A549 (cell line): Measurements from ENCODE around the gene SLC35F3. TPM values are rescaled to one million over a fixed set of nuclear protein-coding genes. Genes with fewer than 3 reads are reported as not detected.

Experiments used
- ATAC-seq, 2 experiments: fragments of 200-7000 bp in 1 of 2; fragments of >200 bp in 1 of 2; cut with Nextera tagmentation in 1 of 2; cut with Tn5 transposase in 1 of 2; 3 replicates each; pipeline versions ENCODE4 v1.8.0 to v1.9.1; 2018 to 2020; ENCODE audit warnings: mild to moderate bottlenecking in 1 of 2, moderate library complexity in 1 of 2
- CTCF ChIA-PET: fragments of 300-600 bp; sonication (Branson Sonifier 250); formaldehyde crosslinking; extraction: SDS; loops from one replicate; lab custom pipeline; 2021; ENCODE audit warnings: antibody characterized with exemption, inconsistent platforms; lab: Yijun Ruan, JAX
- POLR2A ChIA-PET: fragments of 350-600 bp; formaldehyde crosslinking; extraction: SDS; loops from one replicate; lab custom pipeline; 2021; ENCODE audit warnings: antibody characterized with exemption, inconsistent platforms; lab: Yijun Ruan, JAX
- DNase-seq, 2 experiments: peaks; one replicate each; pipeline versions ENCODE4 v3.0.0 to v3.0.0-alpha.2; 2011 to 2016; ENCODE audit warnings: low read depth in 1 of 2, low spot score in 1 of 2
- FAIRE-seq: peaks from 2 replicates; lab custom pipeline; 2011; peaks lifted over from hg19 to GRCh38; lab: Jason Lieb, UNC
- H3K27ac ChIP-seq, 2 experiments: fragments of >200 bp; sonication (Bioruptor Twin); formaldehyde crosslinking; 3 replicates each; pipeline ENCODE4 v1.5.1; 2016 to 2017
- H3K4me1 ChIP-seq: fragments of >200 bp; sonication (Bioruptor Twin); formaldehyde crosslinking; 3 replicates; pipeline ENCODE4 v1.6.1; 2016
- H3K4me2 ChIP-seq: fragments of >200 bp; sonication (Bioruptor Twin); formaldehyde crosslinking; 3 replicates; pipeline ENCODE4 v1.6.1; 2016
- H3K4me3 ChIP-seq: fragments of >200 bp; sonication (Bioruptor Twin); formaldehyde crosslinking; 3 replicates; pipeline ENCODE4 v1.5.1; 2016
- H3K9me3 ChIP-seq: fragments of >200 bp; sonication (Bioruptor Twin); formaldehyde crosslinking; 3 replicates; pipeline ENCODE4 v1.6.1; 2016
- E2F6 ChIP-seq: IDR thresholded peaks from 2 replicates; pipeline ENCODE4 v1.6.1; 2012; ENCODE audit warnings: low read depth, borderline replicate concordance
- EHF ChIP-seq: fragments of 250-450 bp; sonication (Bioruptor Pico); IDR thresholded peaks from 2 replicates; pipeline ENCODE4 v1.5.0; 2020; ENCODE audit warnings: mild to moderate bottlenecking
- EP300 ChIP-seq, 2 experiments: fragments of >200 bp; sonication (Bioruptor Twin); formaldehyde crosslinking; IDR thresholded peaks; 2 replicates in 1 of 2; 3 replicates in 1 of 2; pipeline ENCODE4 v1.6.1; 2016 to 2017
- FOSB ChIP-seq: fragments of 250-450 bp; sonication (Bioruptor Pico); IDR thresholded peaks from 2 replicates; pipeline ENCODE4 v1.5.0; 2020; ENCODE audit warnings: mild to moderate bottlenecking, moderate library complexity
- HES2 ChIP-seq: fragments of >200 bp; sonication (Bioruptor Twin); formaldehyde crosslinking; IDR thresholded peaks from 2 replicates; pipeline ENCODE4 v1.6.1; 2016
- HOXA7 ChIP-seq: fragments of 250-450 bp; sonication (Bioruptor Pico); IDR thresholded peaks from 2 replicates; pipeline ENCODE4 v1.5.0; 2020; ENCODE audit warnings: mild to moderate bottlenecking, moderate library complexity
- HOXB13 ChIP-seq: fragments of 250-450 bp; sonication (Bioruptor Pico); IDR thresholded peaks from 2 replicates; pipeline ENCODE4 v1.5.0; 2020; ENCODE audit warnings: low read depth, mild to moderate bottlenecking, moderate library complexity
- JUNB ChIP-seq: fragments of >200 bp; sonication (Bioruptor Twin); formaldehyde crosslinking; IDR thresholded peaks from 2 replicates; pipeline ENCODE4 v1.6.1; 2016
- MAX ChIP-seq: IDR thresholded peaks from 2 replicates; pipeline ENCODE4 v1.6.1; 2012
- MAZ ChIP-seq: fragments of 150-350 bp; IDR thresholded peaks from 2 replicates; pipeline ENCODE4 v1.6.1; 2014; ENCODE audit warnings: antibody characterized with exemption, low read depth, low read length, borderline replicate concordance
- NFE2L2 ChIP-seq: fragments of 150-350 bp; conservative IDR thresholded peaks from 2 replicates; pipeline ENCODE4 v1.6.1; 2014; ENCODE audit warnings: low read length
- NPAS2 ChIP-seq: fragments of 250-450 bp; sonication (Bioruptor Pico); IDR thresholded peaks from 2 replicates; pipeline ENCODE4 v1.8.0; 2022; ENCODE audit warnings: mild to moderate bottlenecking, moderate library complexity, borderline replicate concordance
- NR3C1 ChIP-seq: fragments of >200 bp; sonication (Bioruptor Twin); formaldehyde crosslinking; IDR thresholded peaks from 3 replicates; pipeline ENCODE4 v1.6.1; 2017
- PBX3 ChIP-seq: IDR thresholded peaks from 2 replicates; pipeline ENCODE4 v1.6.1; 2012
- PHF8 ChIP-seq: fragments of 200-600 bp; sonication (generic); IDR thresholded peaks from 2 replicates; pipeline ENCODE4 v1.6.1; 2016; ENCODE audit warnings: low read depth, mild to moderate bottlenecking, antibody characterized with exemption, moderate library complexity, borderline replicate concordance
- RAD21 ChIP-seq, 2 experiments: fragments of >200 bp in 1 of 2; sonication (Bioruptor Twin) in 1 of 2; formaldehyde crosslinking in 1 of 2; IDR thresholded peaks in 1 of 2; conservative IDR thresholded peaks in 1 of 2; 2 replicates in 1 of 2; 3 replicates in 1 of 2; pipeline ENCODE4 v1.6.1; 2012 to 2018; ENCODE audit warnings: inconsistent platforms in 1 of 2
- SMC3 ChIP-seq: fragments of >200 bp; sonication (Bioruptor Twin); formaldehyde crosslinking; IDR thresholded peaks from 3 replicates; pipeline ENCODE4 v1.6.1; 2018; ENCODE audit warnings: inconsistent platforms
- ZC3H11A ChIP-seq: fragments of 450-650 bp; IDR thresholded peaks from 2 replicates; pipeline ENCODE4 v1.6.1; 2014; ENCODE audit warnings: antibody characterized with exemption, mild to moderate bottlenecking
- ZFP36 ChIP-seq: fragments of 450-650 bp; IDR thresholded peaks from 2 replicates; pipeline ENCODE4 v1.6.1; 2014; ENCODE audit warnings: borderline replicate concordance; ENCODE audit not compliant: partially characterized antibody
- WGBS: methylation state at CpG from one replicate; pipeline ENCODE4 v1.1.6; 2017; ENCODE audit errors: missing lambda C conversion rate; 5-methylcytosine and 5-hydroxymethylcytosine counted together
- polyA plus RNA-seq, 4 experiments: library from polyadenylated mRNA; depleted of rRNA in 3 of 4; stranded (reverse); fragments of >200 nt; fragmentation: RNase III in 1 of 4; extraction: RNeasy Plus Mini Kit Qiagen cat#74134 plus additional on column Dnase treatment in 1 of 4; gene quantifications; 2 replicates in 3 of 4; 3 replicates in 1 of 4; pipeline ENCODE4 v1.2.3, GENCODE V29; 2011 to 2017
- TF ChIP-seq, protein P1 (sequence below): fragments of 200-600 bp; sonication (generic); IDR thresholded peaks from 2 replicates; pipeline ENCODE4 v1.6.1; 2016; ENCODE audit warnings: antibody characterized with exemption, mild to moderate bottlenecking, moderate library complexity
- TF ChIP-seq, protein P2 (sequence below): fragments of 250-450 bp; sonication (Bioruptor Pico); IDR thresholded peaks from 2 replicates; pipeline ENCODE4 v1.5.0; 2020; ENCODE audit warnings: low read depth, mild to moderate bottlenecking, moderate library complexity

SLC35F3 gene
- polyA plus RNA-seq, 2 of the 4 experiments (the other 2 are of a cell fraction): 5.5 to 7.8 TPM

- TF ChIP-seq HES2 (no peak), HOXA7 (CRISPR knock-in tag) (no peak), JUNB (no peak), FOSB (CRISPR knock-in tag) (no peak), PHF8 (no peak), ZC3H11A (no peak), EHF (no peak), EP300 (IDR thresholded peaks at IDR 0.05) (no peak), MAX (no peak)
These were observed 349.3 kb downstream of the SLC35F3 start (continued) for GRCh38 chr1:234253732-234254131.

GRCh38 chr1:234256359-234256758 lies 351.9 kb downstream of the SLC35F3 start:
- DNase-seq (no peak), FAIRE-seq (no peak), ATAC-seq (no peak)
- no peak for TF ChIP-seq SMC3
- no peak for TF ChIP-seq PBX3
- TF ChIP-seq NPAS2 (CRISPR knock-in tag): no peak
- no peak for TF ChIP-seq HOXB13 (CRISPR knock-in tag)
- TF ChIP-seq, protein P1, sequence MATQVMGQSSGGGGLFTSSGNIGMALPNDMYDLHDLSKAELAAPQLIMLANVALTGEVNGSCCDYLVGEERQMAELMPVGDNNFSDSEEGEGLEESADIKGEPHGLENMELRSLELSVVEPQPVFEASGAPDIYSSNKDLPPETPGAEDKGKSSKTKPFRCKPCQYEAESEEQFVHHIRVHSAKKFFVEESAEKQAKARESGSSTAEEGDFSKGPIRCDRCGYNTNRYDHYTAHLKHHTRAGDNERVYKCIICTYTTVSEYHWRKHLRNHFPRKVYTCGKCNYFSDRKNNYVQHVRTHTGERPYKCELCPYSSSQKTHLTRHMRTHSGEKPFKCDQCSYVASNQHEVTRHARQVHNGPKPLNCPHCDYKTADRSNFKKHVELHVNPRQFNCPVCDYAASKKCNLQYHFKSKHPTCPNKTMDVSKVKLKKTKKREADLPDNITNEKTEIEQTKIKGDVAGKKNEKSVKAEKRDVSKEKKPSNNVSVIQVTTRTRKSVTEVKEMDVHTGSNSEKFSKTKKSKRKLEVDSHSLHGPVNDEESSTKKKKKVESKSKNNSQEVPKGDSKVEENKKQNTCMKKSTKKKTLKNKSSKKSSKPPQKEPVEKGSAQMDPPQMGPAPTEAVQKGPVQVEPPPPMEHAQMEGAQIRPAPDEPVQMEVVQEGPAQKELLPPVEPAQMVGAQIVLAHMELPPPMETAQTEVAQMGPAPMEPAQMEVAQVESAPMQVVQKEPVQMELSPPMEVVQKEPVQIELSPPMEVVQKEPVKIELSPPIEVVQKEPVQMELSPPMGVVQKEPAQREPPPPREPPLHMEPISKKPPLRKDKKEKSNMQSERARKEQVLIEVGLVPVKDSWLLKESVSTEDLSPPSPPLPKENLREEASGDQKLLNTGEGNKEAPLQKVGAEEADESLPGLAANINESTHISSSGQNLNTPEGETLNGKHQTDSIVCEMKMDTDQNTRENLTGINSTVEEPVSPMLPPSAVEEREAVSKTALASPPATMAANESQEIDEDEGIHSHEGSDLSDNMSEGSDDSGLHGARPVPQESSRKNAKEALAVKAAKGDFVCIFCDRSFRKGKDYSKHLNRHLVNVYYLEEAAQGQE: no peak
- no peak for TF ChIP-seq NFE2L2
- no peak for TF ChIP-seq E2F6
- TF ChIP-seq NR3C1: no peak
- TF ChIP-seq MAZ: no peak
- no peak for TF ChIP-seq RAD21 (conservative IDR thresholded peaks at IDR 0.05 in 1 of 2, IDR thresholded peaks at IDR 0.05 in 1 of 2)
- no peak for TF ChIP-seq ZFP36
- TF ChIP-seq, protein P2, sequence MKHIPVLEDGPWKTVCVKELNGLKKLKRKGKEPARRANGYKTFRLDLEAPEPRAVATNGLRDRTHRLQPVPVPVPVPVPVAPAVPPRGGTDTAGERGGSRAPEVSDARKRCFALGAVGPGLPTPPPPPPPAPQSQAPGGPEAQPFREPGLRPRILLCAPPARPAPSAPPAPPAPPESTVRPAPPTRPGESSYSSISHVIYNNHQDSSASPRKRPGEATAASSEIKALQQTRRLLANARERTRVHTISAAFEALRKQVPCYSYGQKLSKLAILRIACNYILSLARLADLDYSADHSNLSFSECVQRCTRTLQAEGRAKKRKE (CRISPR knock-in tag): no peak
- TF ChIP-seq PHF8: no peak
- Histone ChIP-seq H3K9me3 (peaks cover 6% of the 10 kb centered on the region; the same call in 1 of the 3 replicates), H3K27ac (no peak overlapping the region), H3K4me2 (no peak overlapping the region), H3K4me1 (no peaks in the 10 kb centered on the region; the same call in 2 of the 3 replicates), H3K4me3 (no peak overlapping the region)
- ChIA-PET POLR2A (no interaction called here), CTCF (interaction anchor here (2.1 kb wide), 1 partner anchor 53 kb away, joined by 7 read pairs; no protein-coding TSS in a partner anchor)
- WGBS: 53% methylated on average over 2 of the region's 2 CpGs
